Measurements from ENCODE around the gene OPN1LW. TPM values are rescaled to one million over a fixed set of nuclear protein-coding genes. Genes with fewer than 3 reads are reported as not detected.
"Not testable (repeated sequence)": the region's sequence is repeated elsewhere in the genome, so short reads cannot be mapped to it uniquely, and the experiment has no call there.

The OPN1LW gene
- polyA plus RNA-seq, 4 donors: not detected

DNA sequence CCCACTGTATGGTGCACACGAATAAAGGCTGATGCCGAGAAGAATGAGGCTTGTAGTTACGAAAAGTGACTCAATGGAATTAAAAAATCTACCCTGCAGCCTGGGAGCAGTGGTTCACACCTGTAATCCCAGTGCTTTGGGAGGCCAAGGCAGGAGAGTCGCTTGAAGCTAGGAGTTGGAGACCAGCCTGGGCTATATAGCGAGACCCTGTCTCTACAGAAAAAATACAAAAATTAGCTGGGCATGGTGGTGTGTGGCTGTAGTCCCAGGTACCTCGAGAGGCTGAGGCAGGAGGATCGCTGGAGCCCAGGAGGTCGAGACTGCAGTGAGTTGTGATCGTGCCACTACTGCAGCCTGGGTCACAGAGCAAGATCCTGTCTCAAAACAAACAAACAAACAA is 11.7 kb upstream of the OPN1LW start:
- DNase-seq (ENCODE audit: low read depth in 4 of 4, low spot score in 3 of 4): no peak

DNA sequence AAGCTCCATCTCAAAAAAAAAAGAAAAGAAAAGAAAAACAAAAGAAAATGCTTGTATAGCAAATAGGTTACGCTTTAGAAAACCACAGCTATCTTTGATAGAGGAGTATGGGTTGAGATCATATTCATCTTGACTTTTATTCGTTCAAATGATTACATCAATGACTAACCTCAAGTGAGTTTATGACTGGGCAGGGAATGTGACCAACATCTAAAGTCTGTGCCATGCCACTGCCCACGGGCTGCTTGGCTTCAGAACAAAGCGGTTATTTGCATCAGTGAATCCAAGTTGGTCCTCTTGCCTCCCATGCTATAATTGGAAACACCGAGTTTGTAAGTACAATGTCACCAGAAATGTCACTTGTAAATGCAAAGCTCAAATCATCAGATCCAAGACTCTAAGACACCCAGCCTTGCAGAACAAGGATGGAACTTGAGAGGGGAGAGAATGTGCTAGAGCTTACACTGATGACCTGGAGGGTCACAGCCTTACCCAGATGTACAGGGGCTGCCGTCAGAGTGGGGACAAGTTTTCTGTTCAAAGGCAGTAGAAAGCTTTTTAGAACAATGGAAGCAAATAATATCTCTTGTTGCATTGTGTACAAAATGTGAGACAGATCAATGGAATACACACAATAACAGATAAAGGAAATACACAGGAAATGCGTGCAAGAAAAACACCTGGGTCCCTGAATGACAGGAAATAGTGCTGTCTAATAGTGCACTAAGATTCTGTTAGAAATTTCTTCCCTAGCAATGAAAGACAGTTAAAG is 8.4 kb upstream of the OPN1LW start:
- no peak for DNase-seq (ENCODE audit: low read depth in 4 of 4, low spot score in 3 of 4)

DNA sequence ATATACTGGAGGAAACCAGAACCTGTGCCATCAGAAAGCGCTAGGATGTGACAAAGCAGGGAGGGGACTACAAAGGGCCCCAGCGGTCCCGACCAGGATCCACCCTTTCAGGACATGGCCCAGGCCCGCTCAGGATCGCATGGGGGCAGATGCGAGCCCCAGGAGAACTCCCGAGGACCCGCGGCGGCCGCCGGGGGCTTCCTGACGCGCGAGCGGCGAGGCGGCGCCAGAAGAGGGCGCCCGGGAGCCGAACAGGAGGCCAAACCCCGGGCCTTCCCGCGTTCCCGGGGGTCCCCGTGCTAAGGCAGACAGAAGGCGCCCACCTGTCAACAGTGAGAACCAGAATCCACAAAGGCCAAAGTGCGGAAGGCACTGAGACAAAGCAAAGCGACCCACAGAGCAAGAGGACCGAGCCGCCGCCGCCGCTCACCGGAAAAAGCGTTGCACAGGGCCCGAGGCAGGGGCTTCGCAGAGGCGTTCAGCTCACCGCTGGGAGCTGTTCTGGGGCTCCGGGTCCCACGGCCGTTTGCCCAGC is 7.3 kb upstream of the OPN1LW start:
- DNase-seq (ENCODE audit: low read depth in 4 of 4, low spot score in 3 of 4): peak in 2 of 4 donors; percentile 39 to 42

DNA sequence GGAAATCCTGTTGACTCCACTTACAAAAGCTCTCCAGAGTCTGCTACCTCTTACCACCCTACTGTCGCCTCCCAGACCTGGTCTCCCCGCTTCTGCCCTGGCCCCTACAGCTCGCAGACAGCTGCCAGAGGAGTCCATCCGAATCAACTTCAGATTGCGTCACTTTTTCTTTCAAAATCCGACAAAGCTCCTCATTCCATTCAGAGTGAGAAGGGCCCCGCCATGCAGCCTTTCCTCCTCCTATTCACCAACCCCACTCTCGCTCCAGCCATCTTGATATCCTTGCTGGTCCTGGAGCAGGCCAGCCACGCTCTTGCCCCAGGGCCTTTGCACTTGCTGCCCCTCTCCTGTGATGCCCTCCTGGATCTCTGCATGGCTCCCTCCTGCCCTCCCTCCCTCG is 5.2 kb upstream of the OPN1LW start:
- no peak for DNase-seq (ENCODE audit: low read depth in 4 of 4, low spot score in 3 of 4)

DNA sequence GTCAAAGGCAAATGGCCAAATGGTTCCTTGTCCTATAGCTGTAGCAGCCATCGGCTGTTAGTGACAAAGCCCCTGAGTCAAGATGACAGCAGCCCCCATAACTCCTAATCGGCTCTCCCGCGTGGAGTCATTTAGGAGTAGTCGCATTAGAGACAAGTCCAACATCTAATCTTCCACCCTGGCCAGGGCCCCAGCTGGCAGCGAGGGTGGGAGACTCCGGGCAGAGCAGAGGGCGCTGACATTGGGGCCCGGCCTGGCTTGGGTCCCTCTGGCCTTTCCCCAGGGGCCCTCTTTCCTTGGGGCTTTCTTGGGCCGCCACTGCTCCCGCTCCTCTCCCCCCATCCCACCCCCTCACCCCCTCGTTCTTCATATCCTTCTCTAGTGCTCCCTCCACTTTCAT is 3.8 kb upstream of the OPN1LW start:
- no peak for DNase-seq (ENCODE audit: low read depth in 4 of 4, low spot score in 3 of 4)

DNA sequence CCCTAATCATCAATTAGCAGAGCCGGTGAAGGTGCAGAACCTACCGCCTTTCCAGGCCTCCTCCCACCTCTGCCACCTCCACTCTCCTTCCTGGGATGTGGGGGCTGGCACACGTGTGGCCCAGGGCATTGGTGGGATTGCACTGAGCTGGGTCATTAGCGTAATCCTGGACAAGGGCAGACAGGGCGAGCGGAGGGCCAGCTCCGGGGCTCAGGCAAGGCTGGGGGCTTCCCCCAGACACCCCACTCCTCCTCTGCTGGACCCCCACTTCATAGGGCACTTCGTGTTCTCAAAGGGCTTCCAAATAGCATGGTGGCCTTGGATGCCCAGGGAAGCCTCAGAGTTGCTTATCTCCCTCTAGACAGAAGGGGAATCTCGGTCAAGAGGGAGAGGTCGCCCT is 3.3 kb upstream of the OPN1LW start:
- DNase-seq (ENCODE audit: low read depth in 4 of 4, low spot score in 3 of 4): no peak

DNA sequence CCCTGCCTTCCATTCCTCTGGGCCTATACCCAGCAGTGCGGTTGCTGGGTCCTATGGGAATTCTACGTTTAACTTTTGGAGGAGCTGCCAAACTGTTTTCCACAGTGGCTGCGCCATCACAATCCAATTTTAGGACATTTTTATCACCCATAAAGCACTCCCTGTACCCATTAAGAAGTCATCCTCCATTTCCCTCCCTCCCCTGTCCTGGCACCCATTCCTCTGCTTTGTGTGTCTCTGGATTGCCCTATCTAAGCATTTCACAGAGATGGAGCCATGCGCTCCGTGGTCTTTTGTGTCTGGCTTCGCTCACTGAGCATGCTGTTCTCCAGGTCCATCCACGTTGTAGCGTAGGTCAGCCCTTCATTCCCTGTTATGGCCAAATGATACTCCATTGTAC is 1.7 kb upstream of the OPN1LW start:
- DNase-seq (ENCODE audit: low read depth in 4 of 4, low spot score in 3 of 4): no peak

DNA sequence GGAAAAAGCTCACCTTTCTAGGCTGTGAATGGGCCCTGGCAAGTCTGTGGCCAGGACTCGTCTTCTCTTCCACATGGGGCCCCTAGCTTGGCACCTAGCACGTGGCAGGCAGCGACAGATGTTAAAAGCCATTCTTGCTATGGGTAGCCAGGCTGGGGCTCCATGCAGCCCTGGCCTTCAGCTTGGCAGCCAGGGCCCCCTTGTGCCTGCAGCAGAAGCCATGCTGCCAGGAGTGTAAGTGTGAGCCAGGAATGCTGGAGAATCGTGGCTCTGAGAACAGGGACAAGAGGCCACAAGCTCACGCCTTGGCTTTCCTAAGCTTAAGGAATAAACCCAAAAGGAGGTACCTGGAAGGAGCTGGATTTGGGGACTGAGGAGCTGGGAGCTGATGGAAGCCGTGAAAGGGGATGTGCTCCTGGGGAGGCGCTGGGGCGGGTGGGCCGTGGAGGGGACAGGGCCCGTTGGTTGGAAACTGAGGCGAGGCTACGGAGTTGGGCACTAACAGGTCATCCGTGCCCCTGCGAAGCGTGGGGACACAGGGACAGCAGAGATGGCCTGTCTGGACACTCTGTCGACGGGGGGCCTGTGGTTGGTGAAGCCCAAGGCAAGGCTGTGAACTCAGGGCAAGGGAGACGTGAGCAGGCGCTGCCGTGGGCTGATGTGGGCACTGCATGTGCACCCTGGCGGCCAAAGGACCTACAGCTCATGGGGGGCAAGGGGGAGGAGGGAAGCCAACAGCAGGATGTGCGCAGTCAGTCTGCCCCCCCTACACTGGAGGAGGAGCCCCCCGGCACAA is 895 bp upstream of the OPN1LW start:
- DNase-seq (ENCODE audit: low read depth in 4 of 4, low spot score in 3 of 4): no peak

DNA sequence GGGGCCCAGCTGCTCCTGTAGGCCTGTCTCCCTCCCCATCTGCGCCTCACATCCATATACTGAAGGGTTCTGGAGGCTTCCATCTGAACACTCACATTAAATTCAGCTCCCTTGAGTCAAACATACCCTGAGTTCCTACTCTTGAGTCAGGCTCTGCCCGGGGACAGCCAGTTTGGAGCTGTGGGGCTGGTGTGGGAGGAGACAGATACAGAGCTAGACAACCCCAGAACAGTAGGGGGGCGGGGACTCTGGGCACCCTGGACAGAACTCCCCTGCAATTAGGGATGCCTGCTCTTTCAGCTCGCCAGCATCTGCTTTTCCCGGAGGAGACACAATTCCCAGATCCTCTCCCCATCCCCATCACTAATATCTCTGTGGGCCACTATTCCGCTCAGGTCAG is 7.0 kb downstream of the OPN1LW start:
- DNase-seq (ENCODE audit: low read depth in 4 of 4, low spot score in 3 of 4): not testable (repeated sequence)

DNA sequence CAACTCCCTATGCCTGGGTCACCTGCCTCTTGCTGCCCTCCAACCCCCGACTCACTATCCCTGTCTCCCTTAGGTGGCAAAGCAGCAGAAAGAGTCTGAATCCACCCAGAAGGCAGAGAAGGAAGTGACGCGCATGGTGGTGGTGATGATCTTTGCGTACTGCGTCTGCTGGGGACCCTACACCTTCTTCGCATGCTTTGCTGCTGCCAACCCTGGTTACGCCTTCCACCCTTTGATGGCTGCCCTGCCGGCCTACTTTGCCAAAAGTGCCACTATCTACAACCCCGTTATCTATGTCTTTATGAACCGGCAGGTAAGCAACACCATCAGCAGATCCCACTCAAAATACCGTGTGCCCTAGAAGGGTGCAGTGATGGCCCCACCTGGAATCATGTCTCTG is 12.2 kb downstream of the OPN1LW start:
- not testable (repeated sequence) for DNase-seq (ENCODE audit: low read depth in 4 of 4, low spot score in 3 of 4)

DNA sequence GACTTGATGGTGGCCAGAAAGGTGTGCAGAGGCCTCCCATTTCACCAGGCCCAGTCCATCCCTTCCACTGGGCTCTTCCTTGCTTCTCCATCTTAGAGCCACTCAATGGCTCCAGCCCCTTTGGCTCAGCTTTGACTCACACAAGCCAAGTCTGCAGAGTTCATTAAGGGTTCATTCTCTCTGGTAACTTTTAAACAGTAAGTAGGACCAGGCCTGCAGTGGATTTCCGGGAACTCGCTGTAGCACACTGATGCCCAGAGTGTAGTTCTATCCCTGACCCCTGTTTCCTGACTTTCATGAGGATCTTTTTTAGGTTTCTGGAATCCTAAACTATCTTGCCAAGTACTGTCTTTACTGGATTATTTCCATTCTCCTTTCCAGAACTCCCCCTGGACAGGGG is 13.2 kb downstream of the OPN1LW start:
- DNase-seq (ENCODE audit: low read depth in 4 of 4, low spot score in 3 of 4): not testable (repeated sequence)

DNA sequence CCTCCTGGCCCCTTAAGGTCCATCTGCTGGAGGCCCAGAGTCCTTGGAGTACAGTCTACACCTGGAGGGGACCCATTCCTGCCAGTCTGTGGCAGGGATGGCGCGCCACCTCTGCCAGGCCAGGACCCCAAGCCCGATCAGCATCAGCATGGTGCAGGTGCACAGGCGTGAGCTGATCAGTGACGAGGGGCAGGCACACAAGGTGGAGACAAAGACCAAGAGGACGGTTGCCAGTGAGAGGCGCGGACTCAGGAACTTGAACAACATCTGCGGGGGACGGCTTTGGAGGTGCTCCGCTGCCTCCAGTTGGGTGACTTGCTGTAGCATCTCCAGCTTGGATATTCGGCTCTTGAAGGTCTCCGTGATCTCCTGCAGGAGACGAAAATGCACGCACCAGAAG is 15.3 kb downstream of the OPN1LW start:
- DNase-seq (ENCODE audit: low read depth in 4 of 4, low spot score in 3 of 4): not testable (repeated sequence)

DNA sequence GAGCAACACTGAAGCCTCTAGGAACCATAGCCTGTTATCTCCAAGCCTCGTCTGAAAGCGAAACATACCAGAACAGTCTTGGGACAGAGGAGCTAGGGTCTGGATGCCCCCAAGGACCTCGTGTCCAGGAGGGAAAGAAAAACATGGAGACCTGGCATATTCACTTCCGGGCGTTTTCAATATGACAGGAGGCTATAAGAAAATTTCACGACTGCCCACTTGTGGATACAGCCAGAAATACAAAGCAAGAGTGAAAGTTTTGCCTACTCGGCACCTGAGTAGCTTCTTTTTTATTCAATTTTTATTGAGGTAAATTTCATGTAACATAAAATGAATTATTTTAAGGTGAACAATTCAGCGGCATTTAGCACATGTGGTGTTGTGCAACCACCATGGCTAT is 20.9 kb downstream of the OPN1LW start:
- DNase-seq (ENCODE audit: low read depth in 4 of 4, low spot score in 3 of 4): not testable (repeated sequence)

DNA sequence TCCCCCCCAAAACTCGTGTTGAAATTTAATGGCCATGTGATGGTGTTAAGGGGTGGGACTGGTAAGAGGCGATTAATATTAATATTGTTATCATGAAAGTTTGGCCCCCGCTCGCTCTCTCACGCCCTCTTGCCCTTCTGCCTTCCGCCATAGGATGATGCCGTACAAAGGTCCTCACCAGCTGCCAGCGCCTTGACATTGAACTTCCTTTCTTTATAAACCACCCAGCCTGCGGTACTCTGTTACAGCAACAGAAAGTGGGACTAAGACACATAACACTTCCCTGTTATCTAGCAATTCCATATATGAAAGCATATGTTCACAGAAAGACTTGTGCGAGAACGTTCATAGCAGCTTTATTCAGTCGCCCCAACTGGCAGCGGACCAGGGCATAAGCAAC is 24.3 kb downstream of the OPN1LW start:
- DNase-seq (ENCODE audit: low read depth in 4 of 4, low spot score in 3 of 4): not testable (repeated sequence)

DNA sequence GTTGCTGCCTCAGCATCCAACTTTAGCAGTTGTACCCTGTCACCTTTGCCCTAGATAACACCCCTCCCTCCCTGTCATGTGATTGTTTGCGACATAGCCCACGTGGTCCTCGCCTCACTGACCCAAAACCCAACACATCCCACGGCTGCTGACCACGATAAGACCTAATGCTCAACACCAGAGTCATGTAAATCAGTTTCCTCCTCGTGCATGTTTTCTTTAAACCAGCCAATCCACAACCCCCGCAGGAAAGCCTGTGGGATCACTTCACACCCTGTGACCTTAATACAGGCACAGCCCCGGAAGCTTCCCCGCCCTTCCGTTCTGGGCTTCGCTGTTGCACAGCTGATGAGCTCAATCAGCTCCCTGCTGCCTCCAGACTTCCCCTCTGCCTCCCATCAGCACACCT is 28.5 kb downstream of the OPN1LW start:
- not testable (repeated sequence) for DNase-seq (ENCODE audit: low read depth in 4 of 4, low spot score in 3 of 4)

DNA sequence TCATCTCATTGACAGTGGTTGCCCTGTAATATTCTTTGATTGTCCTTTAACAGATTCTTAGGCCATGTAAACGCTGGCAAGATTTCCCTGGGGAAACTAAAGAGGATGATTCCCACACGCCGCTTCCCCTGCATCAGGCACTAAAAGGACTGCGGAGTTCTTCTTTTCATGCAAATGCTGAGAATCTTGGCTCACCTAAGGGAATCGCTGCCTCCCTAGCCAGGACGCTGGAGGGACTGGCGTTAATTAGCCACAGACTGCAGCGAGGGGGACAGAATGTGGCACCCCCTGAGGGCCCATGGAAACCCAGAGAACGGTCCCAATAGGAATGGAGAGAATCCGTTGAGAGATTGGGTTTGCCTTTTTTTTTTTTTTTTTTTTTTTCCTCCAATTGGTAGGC is 30.3 kb downstream of the OPN1LW start:
- DNase-seq (ENCODE audit: low read depth in 4 of 4, low spot score in 3 of 4): not testable (repeated sequence)

DNA sequence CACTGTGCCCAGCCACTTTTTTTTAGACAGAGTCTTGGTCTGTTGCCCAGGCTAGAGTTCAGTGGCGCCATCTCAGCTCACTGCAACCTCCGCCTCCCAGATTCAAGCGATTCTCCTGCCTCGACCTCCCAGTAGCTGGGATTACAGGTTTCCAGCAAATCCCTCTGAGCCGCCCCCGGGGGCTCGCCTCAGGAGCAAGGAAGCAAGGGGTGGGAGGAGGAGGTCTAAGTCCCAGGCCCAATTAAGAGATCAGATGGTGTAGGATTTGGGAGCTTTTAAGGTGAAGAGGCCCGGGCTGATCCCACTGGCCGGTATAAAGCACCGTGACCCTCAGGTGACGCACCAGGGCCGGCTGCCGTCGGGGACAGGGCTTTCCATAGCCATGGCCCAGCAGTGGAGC is 38.3 kb downstream of the OPN1LW start, which contains the start of gene OPN1MW:
OPN1MW (plus strand) TSS at position 301 of the 400 bp plus-strand sequence; CDS start at position 383, 82 bp downstream.
- not testable (repeated sequence) for DNase-seq (ENCODE audit: low read depth in 4 of 4, low spot score in 3 of 4)

DNA sequence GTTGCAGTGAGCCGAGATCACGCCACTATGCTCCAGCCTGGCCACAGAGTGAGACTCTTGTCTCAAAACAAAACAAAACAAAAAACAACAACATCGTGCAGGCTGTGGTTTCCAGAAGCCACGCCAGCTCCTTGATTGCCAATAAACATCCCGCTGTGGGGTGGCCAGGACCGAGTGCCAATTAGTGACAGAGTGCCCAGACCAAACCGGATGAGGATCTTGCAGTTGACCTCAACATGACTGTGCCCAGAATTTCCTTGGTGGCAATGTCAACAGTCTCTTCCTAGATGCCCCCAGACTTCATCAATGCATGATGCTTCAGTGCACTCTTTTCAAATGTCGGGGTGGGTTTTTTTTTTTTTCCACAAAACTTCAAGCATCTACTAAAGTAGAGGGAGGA is 39.8 kb downstream of the OPN1LW start:
- not testable (repeated sequence) for DNase-seq (ENCODE audit: low read depth in 4 of 4, low spot score in 3 of 4)

DNA sequence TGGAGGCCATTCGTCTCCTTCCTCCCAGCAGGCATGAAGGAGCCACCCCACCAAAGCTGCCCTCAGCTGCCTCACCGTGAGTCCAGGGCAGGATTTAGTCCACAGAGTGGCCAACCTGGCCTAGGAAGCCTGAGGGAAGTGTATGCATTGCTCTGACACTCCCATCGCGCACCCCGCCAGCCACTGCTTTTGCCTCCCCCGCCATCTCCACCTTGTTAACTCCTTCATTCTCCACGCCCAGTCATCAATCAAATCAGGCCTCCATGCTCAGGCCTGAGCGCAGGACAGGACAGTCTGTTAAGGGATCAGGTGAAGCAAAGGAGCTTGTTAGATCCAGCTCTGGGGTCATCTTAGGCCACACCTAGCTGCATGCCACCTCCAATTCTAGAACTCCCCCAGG is 48.8 kb downstream of the OPN1LW start:
- not testable (repeated sequence) for DNase-seq (ENCODE audit: low read depth in 4 of 4, low spot score in 3 of 4)

DNA sequence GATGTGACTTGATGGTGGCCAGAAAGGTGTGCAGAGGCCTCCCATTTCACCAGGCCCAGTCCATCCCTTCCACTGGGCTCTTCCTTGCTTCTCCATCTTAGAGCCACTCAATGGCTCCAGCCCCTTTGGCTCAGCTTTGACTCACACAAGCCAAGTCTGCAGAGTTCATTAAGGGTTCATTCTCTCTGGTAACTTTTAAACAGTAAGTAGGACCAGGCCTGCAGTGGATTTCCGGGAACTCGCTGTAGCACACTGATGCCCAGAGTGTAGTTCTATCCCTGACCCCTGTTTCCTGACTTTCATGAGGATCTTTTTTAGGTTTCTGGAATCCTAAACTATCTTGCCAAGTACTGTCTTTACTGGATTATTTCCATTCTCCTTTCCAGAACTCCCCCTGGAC is 50.3 kb downstream of the OPN1LW start:
- not testable (repeated sequence) for DNase-seq (ENCODE audit: low read depth in 4 of 4, low spot score in 3 of 4)

DNA sequence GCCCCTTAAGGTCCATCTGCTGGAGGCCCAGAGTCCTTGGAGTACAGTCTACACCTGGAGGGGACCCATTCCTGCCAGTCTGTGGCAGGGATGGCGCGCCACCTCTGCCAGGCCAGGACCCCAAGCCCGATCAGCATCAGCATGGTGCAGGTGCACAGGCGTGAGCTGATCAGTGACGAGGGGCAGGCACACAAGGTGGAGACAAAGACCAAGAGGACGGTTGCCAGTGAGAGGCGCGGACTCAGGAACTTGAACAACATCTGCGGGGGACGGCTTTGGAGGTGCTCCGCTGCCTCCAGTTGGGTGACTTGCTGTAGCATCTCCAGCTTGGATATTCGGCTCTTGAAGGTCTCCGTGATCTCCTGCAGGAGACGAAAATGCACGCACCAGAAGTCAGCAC is 52.4 kb downstream of the OPN1LW start:
- DNase-seq (ENCODE audit: low read depth in 4 of 4, low spot score in 3 of 4): not testable (repeated sequence)
